ENCODE data around the gene BRCA1. TPM values are rescaled to one million over a fixed set of nuclear protein-coding genes. Genes with fewer than 3 reads are reported as not detected.

The BRCA1 gene
- polyA plus RNA-seq, 2 of the 4 experiments (the other 2 are of a cell fraction) = 41.0 to 71.8 TPM

DNA sequence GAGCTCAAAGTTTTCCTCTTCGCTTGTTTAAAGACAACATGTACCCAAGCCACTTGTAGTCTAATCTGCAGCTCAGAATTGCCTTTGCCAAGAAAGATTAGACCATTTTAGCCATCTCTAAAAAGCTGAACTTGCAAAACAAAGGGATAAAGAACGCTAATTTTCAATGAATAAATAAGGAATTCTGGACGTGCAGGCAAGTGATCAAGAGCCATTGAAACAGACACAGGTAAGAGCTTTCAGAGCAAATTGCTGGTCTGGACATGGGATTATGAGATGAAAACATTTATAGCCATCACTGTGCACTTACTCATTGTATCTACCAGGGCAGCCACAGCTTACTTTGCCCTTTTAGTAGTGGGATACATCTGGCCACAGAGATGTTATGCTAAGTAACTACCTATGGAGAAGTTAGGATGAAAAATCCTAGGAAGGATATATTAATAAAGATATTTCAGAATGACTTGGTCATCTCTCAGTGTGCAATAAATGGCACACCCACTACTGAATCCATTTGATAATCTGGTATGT is 55.7 kb downstream of the BRCA1 start:
- peak overlapping the region in 1 of 2 experiments; percentile 34; a peak in 2 of 6 replicates for H3K27ac ChIP-seq
- TF ChIP-seq POLR2A (IDR thresholded peaks at IDR 0.05; ENCODE audit: low read length) = no peak
- TF ChIP-seq MAFK (IDR thresholded peaks at IDR 0.05; ENCODE audit: partially characterized antibody) = peak; percentile 48
- H3K9me3 ChIP-seq = no peaks in the 10 kb centered on the region
- CTCF ChIA-PET = interaction anchor here (0.7 to 1.2 kb wide), 4 partner anchors 13 to 241 kb away, joined by 3 read pairs; no protein-coding TSS in a partner anchor
- H3K4me1 ChIP-seq = peaks cover 9% of the 10 kb centered on the region; the same call in 1 of the 3 replicates
- WGBS (ENCODE audit: missing lambda C conversion rate) = 90% methylated on average over 3 of the region's 3 CpGs
- DNase-seq (ENCODE audit: low read depth in 1 of 2, low spot score in 1 of 2) (no peak), ATAC-seq (no peak; a peak in 1 of 6 replicates), FAIRE-seq (no peak)
- no peak overlapping the region; the same call in 2 of the 3 replicates for H3K4me2 ChIP-seq
- POLR2A ChIA-PET = no interaction called here
- H3K4me3 ChIP-seq = no peak overlapping the region

DNA sequence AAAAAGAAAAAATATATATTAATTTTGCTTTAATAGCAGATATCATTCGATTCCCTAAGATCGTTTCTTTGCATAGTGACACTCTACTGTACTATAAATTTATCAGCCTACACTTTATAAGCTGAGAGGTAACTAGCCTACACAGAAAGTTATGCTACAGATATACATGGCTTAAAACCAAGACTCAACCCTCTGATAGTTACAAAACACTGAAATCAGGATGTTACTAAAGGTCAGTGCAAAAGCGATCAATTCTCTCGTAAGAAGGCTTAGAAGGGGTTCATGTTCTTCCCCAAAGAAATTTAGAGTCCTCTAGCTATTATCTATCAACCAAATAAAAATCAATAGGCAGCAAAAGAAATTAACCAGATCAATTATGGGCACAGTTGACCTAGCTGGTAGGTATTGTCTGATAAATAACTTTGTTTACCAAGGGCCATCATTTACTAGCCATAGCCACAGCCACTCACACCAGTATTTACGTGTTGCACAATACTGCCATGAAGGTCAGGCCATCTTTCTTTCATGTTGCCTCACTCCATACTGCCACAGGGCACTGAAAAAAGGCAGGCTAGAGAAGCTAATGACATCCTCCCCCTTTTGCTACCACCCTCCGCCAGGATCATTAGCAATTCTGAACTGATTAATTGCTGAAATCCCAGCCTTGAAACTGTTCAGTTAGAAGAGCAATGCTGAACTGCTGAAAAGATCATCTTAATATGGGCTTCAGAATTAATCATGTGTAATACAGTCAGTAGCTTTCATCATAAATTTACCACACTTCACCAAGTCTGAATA is 56.4 kb downstream of the BRCA1 start:
- Histone ChIP-seq H3K9me3 (no peaks in the 10 kb centered on the region), H3K4me2 (no peak overlapping the region; the same call in 2 of the 3 replicates), H3K4me1 (peaks cover 9% of the 10 kb centered on the region; the same call in 1 of the 3 replicates), H3K4me3 (no peak overlapping the region), H3K27ac (peak overlapping the region in 1 of 2 experiments; percentile 34; a peak in 3 of 6 replicates)
- TF ChIP-seq, protein P1, sequence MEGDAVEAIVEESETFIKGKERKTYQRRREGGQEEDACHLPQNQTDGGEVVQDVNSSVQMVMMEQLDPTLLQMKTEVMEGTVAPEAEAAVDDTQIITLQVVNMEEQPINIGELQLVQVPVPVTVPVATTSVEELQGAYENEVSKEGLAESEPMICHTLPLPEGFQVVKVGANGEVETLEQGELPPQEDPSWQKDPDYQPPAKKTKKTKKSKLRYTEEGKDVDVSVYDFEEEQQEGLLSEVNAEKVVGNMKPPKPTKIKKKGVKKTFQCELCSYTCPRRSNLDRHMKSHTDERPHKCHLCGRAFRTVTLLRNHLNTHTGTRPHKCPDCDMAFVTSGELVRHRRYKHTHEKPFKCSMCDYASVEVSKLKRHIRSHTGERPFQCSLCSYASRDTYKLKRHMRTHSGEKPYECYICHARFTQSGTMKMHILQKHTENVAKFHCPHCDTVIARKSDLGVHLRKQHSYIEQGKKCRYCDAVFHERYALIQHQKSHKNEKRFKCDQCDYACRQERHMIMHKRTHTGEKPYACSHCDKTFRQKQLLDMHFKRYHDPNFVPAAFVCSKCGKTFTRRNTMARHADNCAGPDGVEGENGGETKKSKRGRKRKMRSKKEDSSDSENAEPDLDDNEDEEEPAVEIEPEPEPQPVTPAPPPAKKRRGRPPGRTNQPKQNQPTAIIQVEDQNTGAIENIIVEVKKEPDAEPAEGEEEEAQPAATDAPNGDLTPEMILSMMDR (IDR thresholded peaks at IDR 0.05) = no peak
- TF ChIP-seq CEBPB (IDR thresholded peaks at IDR 0.05) (peak; percentile 75 to 83), ESRRA (IDR thresholded peaks at IDR 0.05; ENCODE audit: borderline replicate concordance, low read length) (no peak)
- CTCF ChIA-PET = interaction anchor here (0.7 to 1.2 kb wide), 5 partner anchors 12 to 93 kb away, joined by 3 read pairs; partner anchors contain the start of gene RPL27
- peak; percentile 50 to 52; a peak in 3 of 6 replicates for ATAC-seq
- FAIRE-seq = peak; percentile 39
- DNase-seq (ENCODE audit: low read depth in 1 of 2, low spot score in 1 of 2) = peak in 1 of 2 experiments; percentile 22
- POLR2A ChIA-PET = no interaction called here
- 93% methylated on average over 6 of the region's 6 CpGs for WGBS (ENCODE audit: missing lambda C conversion rate)

DNA sequence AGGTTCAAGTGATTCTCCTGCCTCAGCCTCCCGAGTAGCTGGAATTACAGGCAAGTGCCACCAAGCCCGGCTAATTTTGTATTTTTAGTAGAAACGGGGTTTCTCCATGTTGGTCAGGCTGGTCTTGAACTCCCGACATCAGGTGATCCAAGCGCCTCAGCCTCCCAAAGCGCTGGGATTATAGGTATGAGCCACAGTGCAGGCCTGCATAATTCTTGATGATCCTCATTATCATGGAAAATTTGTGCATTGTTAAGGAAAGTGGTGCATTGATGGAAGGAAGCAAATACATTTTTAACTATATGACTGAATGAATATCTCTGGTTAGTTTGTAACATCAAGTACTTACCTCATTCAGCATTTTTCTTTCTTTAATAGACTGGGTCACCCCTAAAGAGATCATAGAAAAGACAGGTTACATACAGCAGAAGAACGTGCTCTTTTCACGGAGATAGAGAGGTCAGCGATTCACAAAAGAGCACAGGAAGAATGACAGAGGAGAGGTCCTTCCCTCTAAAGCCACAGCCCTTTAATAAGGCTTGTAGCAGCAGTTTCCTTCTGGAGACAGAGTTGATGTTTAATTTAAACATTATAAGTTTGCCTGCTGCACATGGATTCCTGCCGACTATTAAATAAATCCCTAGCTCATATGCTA is 62.1 kb downstream of the BRCA1 start:
- Histone ChIP-seq H3K4me3 (no peak overlapping the region), H3K4me2 (no peak overlapping the region), H3K9me3 (no peaks in the 10 kb centered on the region), H3K4me1 (no peaks in the 10 kb centered on the region), H3K27ac (no peak overlapping the region)
- no peak for ATAC-seq
- FAIRE-seq = no peak
- DNase-seq (ENCODE audit: low read depth in 1 of 2, low spot score in 1 of 2) = no peak
- POLR2A ChIA-PET = no interaction called here
- TF ChIP-seq FOSB (CRISPR knock-in tag; IDR thresholded peaks at IDR 0.05) = no peak
- no peak for TF ChIP-seq FOXS1 (CRISPR knock-in tag; IDR thresholded peaks at IDR 0.05)
- no peak for TF ChIP-seq EHF (CRISPR knock-in tag; IDR thresholded peaks at IDR 0.05)
- TF ChIP-seq, protein P2, sequence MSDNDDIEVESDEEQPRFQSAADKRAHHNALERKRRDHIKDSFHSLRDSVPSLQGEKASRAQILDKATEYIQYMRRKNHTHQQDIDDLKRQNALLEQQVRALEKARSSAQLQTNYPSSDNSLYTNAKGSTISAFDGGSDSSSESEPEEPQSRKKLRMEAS (IDR thresholded peaks at IDR 0.05) = no peak
- TF ChIP-seq KDM5A (IDR thresholded peaks at IDR 0.05) = no peak
- WGBS (ENCODE audit: missing lambda C conversion rate) = 90% methylated on average over 10 of the region's 10 CpGs
- CTCF ChIA-PET = interaction anchor here (0.6 kb wide), 1 partner anchor 34 kb away, joined by 3 read pairs; no protein-coding TSS in a partner anchor

DNA sequence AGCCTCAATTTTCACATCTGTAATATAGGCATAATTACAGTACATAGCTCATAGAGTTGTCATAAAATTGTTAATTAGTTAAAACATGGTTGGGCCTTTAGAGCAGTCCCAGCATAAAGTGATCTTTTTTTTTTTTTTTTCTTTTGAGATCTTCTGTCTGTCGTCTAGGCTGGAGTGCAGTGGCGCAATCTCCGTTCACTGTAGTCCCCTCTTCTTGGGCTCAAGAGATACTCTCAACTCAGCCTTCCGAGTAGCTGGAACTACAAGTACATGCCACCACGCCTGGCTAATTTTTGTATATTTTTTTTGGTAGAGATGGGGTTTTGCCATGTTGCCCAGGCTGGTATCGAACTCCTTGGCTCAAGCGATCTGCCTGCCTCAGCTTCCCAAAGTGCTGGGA is 69.1 kb downstream of the BRCA1 start:
- POLR2A ChIA-PET = no interaction called here
- no peak for DNase-seq (ENCODE audit: low read depth in 1 of 2, low spot score in 1 of 2)
- no peak for FAIRE-seq
- H3K4me2 ChIP-seq = no peak overlapping the region
- no peak for ATAC-seq
- 93% methylated on average over 7 of the region's 7 CpGs for WGBS (ENCODE audit: missing lambda C conversion rate)
- CTCF ChIA-PET = interaction anchor here (0.6 to 2.6 kb wide), 5 partner anchors 13 to 150 kb away, joined by 3 to 11 read pairs (median 3); no protein-coding TSS in a partner anchor
- no peaks in the 10 kb centered on the region for H3K9me3 ChIP-seq
- H3K4me3 ChIP-seq = no peak overlapping the region
- TF ChIP-seq ZSCAN20 (CRISPR knock-in tag; IDR thresholded peaks at IDR 0.05) (no peak), EP300 (IDR thresholded peaks at IDR 0.05) (no peak), JUN (IDR thresholded peaks at IDR 0.05) (no peak), BHLHE40 (IDR thresholded peaks at IDR 0.05; ENCODE audit: low read depth, low read length) (no peak), MAZ (IDR thresholded peaks at IDR 0.05; ENCODE audit: borderline replicate concordance, low read depth, low read length) (no peak), HEYL (CRISPR knock-in tag; IDR thresholded peaks at IDR 0.05) (no peak), MAFK (IDR thresholded peaks at IDR 0.05; ENCODE audit: partially characterized antibody) (no peak), RARB (CRISPR knock-in tag; IDR thresholded peaks at IDR 0.05) (no peak), TP53 (CRISPR knock-in tag; IDR thresholded peaks at IDR 0.05) (no peak), MYC (IDR thresholded peaks at IDR 0.05; ENCODE audit: borderline replicate concordance, low read length) (no peak), HOXA7 (CRISPR knock-in tag; IDR thresholded peaks at IDR 0.05) (no peak)
- TF ChIP-seq, protein P3, sequence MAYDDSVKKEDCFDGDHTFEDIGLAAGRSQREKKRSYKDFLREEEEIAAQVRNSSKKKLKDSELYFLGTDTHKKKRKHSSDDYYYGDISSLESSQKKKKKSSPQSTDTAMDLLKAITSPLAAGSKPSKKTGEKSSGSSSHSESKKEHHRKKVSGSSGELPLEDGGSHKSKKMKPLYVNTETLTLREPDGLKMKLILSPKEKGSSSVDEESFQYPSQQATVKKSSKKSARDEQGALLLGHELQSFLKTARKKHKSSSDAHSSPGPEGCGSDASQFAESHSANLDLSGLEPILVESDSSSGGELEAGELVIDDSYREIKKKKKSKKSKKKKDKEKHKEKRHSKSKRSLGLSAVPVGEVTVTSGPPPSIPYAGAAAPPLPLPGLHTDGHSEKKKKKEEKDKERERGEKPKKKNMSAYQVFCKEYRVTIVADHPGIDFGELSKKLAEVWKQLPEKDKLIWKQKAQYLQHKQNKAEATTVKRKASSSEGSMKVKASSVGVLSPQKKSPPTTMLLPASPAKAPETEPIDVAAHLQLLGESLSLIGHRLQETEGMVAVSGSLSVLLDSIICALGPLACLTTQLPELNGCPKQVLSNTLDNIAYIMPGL (CRISPR knock-in tag; IDR thresholded peaks at IDR 0.05; ENCODE audit: borderline replicate concordance) = no peak
- TF ChIP-seq, protein P4, sequence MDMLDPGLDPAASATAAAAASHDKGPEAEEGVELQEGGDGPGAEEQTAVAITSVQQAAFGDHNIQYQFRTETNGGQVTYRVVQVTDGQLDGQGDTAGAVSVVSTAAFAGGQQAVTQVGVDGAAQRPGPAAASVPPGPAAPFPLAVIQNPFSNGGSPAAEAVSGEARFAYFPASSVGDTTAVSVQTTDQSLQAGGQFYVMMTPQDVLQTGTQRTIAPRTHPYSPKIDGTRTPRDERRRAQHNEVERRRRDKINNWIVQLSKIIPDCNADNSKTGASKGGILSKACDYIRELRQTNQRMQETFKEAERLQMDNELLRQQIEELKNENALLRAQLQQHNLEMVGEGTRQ (IDR thresholded peaks at IDR 0.05) = no peak
- no peak overlapping the region for H3K27ac ChIP-seq
- H3K4me1 ChIP-seq = no peaks in the 10 kb centered on the region
